ENCODE measurements around the gene PARL.

Gene PARL

DNA sequence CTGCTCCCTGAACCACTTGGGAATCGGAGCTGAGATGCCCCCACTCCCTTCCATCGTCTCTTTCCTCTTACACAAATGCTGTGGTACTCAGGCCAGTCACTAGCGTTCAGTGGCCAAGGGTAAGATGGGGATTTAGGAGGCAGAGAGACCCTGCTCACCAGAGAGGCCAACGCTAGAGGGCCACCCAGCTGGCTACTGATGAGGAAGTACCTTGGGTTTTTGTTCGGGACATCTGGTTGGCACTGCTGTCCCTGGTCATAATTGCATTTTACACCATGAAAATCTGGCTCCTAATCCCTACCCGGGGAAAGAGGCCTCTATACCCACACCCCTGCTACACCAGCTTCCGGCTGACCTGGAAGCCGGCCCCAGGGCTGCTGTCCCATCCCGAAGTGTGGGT lies 67.0 kb downstream of the PARL start:
- no peak for DNase-seq (ENCODE audit: low spot score)

DNA sequence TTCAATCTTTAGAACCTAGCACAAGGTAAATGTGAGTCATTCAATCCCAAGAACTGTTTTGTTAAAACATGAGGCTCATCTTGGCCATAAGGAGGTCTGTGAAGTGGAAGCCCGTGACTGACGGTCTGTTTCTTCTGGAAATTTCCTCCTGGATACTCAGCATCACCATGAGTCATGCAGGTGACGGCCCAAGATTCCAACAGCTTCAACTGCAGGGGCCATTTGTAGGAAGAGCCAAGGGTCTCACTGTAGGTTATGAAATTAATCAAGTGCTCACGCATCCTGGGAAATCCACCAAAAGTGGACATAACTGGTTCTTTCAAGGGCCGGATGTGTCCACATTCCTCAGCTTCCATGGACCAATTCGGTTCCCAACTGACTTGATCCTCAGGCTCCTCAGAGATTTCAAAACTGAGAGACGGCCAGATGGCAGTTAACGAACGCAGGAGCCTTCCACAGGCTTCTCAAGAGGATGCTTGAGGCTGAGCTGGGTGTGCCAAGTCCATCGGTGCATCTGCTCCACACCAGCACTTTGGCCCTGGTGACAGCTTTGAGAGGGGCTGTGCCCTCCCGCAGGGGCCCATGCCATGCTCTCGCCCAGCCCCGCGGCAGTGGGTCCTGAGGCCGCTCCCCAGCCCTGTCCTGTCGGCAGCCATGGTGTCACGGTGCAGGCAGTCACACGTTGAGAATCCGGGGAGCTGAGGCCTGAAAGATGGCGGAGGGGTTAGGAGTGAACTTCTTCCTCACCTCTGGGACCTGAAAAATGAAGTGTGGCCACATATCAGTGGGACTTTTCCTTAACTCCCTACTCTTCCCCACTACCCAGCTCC lies 67.8 kb downstream of the PARL start:
- DNase-seq (ENCODE audit: low spot score): no peak

DNA sequence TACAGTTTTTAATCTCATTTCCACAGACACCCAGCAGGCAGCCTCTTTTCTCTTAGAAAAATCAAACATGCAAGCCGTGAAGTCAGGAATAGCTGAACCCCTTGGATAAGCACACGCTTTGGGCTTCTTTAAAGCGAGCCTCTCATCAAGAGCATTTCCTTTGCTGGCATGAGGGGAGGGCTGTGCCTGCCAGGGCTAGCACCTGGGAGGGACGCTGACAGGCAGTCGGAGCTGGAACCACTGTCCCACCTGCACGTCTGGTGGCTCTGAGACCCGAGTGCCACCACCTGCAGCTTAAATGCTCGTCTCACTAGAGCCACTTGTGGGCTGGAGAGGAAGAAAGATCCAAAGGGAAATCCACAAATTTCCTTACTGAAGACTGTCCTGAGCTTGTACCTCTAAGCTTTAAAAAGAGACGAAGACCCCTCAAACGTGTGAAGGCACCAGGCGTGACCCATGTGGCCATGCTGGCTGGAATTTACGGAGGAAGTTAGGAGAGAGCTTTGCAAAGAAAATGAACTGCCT lies 68.7 kb downstream of the PARL start:
- no peak for DNase-seq (ENCODE audit: low spot score)

DNA sequence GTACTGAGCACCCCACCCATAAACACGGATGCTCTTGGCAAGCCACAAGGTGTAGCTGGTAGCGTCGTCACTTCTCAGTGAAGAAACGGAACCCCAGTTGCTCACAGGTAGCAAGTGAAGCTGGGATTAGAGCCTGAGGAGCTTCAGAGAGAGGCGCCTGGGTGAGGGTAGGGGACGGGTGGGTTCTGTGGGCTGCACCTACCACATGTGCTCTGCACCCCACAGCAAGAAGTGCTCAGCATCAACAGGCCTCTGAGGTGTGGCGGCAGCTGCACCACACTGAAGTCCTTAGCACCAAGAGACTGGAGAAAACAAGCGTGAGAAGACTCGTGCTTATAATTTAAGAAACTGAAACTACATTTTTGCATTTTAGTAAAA lies 69.1 kb downstream of the PARL start:
- DNase-seq (ENCODE audit: low spot score): no peak

DNA sequence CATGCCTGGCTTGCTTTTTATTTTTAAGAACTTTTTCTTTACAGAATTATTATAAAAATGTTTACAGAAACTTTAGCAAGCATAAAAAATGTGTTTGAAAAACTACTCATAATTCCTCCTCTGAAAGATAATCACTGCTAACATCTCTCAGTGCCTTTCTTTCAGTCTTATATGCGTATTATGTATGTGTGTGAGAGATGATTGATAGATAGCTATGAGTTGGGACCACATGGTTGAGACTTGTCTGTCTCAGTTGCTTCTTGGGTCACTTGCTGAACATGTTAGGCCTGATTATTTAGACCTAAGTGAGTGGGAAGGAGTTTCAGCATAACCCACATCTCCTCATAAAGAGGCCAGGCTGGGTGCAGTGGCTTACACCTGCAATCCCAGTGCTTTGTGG lies 70.4 kb downstream of the PARL start:
- DNase-seq (ENCODE audit: low spot score): no peak

DNA sequence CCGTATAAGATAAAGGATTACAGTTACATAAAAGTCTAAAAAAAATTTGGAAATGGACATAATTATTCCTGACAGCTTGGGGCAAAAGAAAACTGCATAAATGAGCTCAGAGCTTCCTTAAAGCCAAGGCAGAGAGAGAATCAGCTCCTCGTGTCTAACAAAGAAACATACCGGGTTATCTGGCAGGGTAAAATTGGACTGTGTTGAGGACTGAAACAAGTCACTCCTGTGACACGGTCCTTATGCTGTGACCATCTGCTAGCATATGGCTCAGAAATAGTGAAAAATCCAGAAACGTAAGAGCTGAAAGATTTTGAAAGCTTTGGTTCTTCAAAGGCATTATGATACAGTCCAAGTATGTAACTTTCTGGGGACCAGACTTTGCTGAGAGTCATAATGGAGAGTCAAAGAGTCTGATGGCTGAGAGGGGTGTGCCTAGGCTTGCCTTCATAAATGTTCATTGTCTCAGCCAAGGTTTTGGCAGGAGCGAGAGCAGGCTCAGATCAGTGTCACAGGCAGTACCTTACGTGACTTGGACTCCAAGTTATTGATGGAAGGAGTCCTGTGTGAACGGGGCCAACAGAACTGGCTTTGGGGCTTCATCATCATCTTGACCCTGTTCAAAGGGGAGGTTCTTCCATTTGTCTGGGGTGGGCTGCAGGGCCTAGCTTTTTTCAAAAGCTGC lies 71.8 kb downstream of the PARL start:
- no peak for DNase-seq (ENCODE audit: low spot score)

DNA sequence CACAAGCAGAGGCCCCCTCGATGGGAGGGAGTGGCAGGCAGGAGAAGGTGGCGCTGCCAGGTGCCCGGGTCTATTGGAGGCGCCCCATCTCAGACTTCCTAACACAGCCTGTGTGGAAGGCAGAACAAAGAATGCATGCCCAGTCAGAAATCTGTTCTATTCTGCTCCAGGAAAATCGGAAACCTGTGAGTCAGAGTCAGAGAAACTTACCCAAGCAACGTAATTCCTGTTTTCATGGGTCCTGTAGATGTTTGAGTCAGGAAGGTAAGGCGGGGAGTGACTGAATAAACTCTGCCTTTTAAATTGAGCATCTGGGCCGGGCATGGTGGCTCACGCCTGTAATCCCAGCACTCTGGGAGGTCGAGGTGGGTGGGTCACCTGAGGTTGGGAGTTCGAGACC lies 73.0 kb downstream of the PARL start:
- no peak for DNase-seq (ENCODE audit: low spot score)

DNA sequence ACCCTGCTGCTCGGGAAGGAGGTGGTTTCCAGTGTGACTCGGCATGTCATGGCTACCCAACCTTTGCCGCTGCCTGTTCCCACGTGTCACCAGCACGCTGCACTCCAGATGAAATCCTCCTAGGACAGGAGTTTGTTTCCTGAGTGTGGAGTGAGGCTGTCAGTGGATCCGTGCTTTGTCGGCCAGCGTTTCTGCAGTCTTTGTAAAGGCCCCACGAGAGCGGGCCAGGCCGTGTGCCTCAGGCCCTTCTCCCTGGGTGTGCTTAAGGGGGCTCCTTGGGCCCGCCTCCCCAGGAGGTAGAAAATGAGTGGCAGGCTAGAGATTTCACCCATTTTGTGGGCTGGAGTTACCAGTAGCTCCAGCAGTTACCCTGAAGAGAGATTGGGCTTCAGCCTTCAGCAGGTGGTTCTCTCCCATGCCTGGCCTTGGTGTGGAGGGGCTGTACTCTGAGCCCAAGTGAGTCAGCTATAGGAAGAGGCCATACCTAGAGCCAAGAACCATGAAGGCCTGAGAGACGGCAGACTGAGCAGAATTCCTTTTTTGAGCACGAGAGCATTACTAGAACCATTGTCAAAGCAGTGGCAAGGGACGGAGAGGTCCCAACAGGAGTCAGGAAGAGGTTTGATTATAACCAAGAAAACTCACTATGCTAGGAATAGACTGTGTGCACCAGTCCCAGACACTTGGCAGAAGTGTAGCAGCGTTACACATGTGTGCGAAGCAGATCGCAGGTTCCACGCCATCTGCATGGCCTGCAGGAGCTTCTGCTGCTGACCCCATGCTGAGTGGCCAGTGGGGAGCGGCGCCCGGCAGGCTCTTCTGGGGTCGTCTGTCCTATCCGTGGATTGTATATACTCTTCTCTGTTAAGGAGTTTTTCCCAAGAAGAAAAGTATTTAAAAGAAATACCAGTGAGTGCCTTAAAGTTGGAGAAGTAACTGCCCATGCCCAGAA lies 73.8 kb downstream of the PARL start:
- no peak for DNase-seq (ENCODE audit: low spot score)

DNA sequence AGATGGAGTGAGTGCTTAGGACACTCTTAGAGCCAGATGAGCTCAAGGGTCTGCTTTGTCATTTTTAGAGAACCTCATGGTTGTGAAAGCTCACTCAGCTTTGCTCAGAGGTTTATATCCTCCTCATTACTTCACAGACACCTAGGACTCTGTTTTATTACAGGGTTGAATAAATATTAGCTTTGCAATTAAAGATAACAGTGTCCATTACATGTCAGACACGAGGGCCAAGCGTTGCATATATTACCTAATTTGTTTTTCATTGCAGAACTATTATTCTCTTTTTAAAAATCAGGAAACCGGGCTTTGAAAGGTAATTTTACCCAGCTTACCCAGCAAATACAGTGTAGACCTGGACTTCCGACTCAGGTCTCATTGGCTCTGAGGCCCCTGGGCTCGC lies 75.4 kb downstream of the PARL start:
- DNase-seq (ENCODE audit: low spot score): no peak

DNA sequence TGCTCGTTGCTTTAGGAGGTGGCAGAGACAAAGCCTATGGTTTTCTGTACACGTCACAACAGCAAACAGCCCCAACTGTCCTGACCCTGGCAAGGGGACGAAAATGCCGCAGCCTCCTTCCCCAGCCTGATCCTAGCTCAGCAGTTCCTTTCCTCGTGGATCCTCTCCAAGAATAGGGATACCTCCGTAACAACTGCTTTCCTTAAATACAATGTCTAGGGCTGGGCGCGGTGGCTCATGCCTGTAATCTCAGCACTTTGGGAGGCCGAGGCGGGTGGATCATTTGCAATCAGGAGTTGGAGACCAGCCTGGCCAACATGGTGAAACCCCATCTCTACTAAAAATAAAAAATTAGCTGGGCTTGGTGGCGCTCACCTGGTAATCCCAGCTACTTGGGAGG lies 76.3 kb downstream of the PARL start:
- no peak for DNase-seq (ENCODE audit: low spot score)

DNA sequence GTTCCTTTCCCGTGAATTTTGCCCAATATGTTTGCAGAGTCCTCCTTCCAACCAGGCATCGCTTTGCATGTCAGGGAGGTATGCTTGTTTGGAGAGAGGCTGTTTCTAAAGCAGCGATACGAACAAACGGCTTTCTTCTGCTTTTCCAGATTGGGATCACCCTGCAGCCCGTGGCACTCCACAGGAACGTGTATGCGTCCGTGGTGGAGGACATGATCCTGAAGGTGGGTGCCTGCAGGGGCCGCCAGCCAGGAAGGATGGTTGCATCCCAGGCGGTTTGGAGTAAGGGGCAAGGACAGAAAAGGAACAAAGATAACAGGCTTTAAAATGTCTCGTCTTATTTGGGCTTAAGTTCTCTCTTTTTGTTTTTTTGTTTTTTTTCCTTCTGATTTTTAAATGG lies 76.8 kb downstream of the PARL start:
- DNase-seq (ENCODE audit: low spot score): no peak

DNA sequence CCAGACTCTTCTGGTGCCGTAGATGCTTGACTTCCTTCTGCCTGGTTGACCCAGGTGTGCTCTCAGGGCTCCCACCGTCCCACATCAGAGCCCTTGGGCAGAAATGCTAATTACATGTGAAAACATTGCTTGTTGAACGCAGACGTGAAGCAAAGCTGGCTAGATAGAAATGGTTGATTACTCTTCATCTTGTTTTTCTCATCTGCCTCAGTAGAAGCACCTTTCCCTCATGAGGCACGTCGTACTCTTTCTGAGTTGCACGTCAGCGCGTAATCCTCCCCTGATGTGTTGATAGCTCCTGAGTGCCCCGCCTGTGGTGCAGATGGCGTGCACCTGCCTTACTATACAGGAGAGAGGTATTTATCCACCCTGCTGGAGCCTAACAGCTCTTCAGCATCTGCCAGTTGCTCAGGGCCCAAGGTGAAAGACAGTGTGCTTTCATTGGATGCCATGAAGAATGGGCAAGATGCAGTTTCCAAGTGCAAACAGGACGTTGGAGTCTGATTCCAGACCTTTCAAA lies 77.4 kb downstream of the PARL start:
- DNase-seq (ENCODE audit: low spot score): no peak

DNA sequence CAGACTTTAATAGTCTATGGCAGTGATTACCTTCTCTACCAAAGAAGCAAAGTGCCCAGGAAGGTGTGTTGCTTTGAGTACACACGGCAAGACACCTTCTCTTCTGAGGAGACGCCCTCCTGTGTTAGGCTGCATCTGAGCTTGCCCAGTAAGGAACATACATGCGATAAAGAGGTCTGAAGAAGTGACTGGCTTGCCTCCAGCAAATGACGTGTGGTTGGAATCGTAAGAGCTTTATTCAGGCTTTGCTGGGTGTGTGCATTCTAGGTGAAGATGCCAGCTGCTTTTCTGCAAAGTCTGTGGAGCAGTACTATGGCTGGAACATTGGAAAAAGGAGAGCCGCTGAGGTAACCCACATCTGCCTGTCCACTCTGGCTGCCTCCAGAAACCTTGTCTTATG lies 81.7 kb downstream of the PARL start:
- no peak for DNase-seq (ENCODE audit: low spot score)

DNA sequence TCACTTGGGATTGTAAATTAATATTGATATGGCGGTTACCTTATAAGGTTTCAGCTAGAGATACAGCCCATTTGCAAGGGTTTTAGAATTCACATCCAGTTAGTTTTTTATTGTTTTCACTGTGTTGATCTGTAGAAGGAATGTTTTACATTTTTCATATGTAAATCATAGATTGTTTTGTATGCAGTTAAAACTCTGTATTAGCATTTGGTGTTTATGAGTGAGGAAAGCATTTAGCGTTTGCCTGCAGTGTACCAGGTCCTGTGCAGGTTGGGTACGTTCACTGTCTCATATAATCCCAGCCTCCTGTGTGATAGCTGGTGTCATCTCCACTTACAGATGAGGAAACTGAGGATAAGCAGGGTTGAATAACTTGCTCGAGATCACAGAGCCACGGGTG lies 83.1 kb downstream of the PARL start:
- no peak for DNase-seq (ENCODE audit: low spot score)

DNA sequence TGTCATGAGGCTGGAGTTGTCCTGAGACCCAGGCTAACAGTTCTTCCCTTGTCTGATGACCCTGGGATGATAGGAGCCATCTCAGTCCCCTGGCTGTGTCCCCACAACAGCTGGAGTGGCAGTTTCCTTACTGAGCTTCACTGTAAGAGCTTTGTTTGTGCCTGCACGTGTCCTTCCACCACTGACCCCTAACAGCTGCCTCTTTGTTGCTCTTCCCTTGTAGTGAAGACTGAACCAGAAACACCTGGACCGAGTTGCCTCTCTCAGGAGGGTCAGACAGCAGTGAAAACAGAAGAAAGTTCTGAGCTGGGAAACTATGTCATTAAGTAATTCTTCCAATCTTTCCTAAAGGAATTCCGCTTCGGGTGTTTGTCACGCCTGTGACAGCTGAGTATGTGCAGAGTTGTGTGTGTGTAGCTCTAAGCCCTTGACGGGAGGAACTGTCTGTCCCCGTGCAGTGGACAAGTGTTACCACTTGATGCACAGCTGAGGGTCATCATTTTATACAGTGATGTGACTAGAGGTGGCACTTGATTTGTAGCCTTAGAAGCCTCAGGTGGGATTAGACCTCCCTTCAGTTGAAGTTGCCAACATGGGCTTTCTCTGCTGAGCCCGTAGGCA lies 84.3 kb downstream of the PARL start:
- no peak for DNase-seq (ENCODE audit: low spot score)

DNA sequence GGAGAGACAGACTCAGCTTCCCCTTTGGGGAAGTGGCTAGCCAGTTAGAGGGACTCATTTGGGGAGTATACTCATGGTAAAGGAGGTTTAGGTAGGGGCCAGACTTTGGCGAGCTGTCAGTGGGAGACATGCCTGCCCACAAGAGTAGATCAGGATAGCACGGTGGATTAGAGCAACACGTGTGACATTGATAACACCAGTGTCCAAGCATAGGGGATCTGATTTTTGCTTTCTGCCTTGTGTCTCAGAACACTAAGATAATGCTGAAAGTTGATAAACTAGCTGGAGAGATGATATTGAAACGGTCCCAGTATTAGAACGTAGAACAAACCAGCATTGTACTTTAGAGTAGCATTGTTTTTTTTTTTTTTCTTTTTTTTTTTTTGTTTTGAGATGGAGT lies 85.2 kb downstream of the PARL start:
- DNase-seq (ENCODE audit: low spot score): no peak

DNA sequence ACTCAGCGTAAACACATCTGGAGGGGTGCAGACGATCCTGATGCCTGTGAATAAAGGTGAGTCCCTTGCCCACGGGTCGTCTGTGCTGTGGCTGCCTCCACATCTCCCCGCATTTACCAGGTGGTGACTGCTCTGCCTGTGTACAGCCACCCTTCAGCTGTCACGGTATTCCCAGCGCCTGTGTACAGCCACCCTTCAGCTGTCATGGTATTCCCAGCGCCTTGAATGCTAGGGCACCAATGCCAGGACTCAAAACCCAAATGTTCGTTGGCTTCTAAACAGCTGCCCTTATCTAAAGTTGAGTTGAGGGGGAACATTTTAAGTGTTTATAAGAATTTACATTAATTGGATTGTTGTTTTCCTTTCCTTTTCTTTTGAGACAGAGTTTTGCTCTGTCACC lies 86.7 kb downstream of the PARL start:
- no peak for DNase-seq (ENCODE audit: low spot score)

DNA sequence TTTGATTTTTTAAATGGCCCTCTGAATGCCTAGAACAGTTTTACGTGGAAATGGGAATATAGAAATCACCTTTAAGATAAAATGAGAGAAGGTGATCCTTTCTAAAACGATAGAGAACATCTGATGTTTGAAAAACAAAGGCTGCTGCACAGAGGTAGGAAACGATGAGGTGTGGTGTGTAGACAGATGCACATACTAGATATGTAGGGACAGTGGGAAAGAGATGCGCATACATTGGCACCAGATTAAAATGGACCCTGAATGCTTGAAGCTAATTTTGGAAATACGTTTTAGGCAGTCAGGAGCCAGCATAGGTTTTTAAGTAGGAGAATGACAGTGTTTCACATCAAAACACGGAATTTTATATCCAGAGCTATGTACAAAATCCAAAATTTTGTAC lies 88.3 kb downstream of the PARL start:
- DNase-seq (ENCODE audit: low spot score): no peak

DNA sequence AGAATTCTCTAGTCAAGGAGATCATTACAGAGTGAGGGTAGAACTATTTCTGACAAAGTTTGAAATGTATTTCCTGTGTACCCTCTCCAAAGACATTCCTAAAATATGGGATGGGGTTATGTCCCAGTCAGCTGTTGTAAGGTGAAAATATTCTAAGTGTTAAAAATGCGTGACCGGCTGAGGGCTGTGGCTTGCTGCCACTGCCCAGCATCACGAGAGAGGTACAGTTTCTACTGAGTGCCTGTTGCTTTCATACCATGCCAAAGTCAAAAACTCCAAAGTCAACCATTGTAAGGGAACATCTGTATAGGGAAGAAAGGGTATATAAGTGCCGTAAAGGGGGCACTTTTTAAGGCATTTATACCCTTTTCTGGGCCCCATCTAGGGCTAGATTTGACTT lies 90.2 kb downstream of the PARL start:
- no peak for DNase-seq (ENCODE audit: low spot score)

DNA sequence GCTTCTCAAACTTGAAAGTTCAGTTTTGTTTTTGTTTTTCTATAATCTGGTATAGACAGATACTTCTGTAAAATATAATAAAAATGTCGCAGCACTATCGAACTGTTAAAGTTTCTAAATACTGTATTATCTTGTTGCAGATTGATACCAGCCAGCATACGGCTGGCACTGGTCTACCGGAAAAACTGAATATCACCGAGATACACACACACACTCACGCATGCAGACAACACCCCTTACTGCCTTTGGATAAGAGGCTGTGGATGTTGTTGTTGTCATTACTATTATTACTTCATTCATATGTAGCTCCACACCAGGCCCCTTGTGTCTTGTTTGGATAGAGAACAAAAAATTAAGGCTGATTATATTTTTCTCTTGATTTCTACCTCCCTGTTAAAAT lies 91.7 kb downstream of the PARL start:
- no peak for DNase-seq (ENCODE audit: low spot score)

DNA sequence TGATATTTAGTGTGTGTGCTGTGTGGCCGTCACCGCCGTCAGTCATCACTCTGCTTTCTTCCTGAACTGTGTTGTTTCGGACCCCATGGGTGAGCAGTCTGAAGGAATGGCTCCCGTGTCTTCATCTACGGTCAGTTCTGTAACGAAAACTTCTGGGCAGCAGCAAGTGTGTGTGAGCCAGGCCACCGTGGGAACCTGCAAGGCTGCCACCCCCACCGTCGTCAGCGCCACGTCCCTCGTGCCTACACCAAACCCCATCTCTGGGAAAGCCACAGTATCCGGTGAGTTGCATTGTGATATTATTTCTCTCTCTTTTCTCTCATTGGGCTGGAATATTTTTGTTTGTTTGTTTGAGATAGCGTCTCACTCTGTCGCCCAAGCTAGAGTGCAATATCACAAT lies 94.0 kb downstream of the PARL start:
- no peak for DNase-seq (ENCODE audit: low spot score)

DNA sequence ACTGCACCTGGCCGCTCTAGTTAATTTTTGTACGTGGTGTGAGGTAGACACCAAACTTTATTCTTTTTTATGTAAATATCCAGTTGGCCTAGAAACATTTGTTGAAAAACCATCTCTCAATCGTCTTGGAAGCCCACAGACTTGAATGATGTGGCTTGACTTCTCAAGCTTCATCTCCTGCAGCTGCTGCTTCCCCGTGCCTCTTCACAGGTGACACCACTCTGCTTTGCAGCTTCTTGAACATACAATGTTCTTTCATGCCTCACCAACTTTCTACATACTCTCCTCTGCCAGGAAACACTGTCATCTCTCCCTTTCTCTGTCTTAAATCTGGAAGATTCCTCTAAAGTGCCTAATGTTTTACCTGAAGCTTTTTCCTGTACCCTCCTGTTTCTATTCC lies 94.9 kb downstream of the PARL start:
- DNase-seq (ENCODE audit: low spot score): no peak

Data from LoVo (cell line).